Loucy (cell line): ENCODE measurements around the gene TAGAP.

Experiments used
- H2AFZ ChIP-seq: fragments of 200-600 bp; sonication (generic); 2 replicates; pipeline ENCODE4 v1.6.0; 2016; ENCODE audit warnings: antibody characterized with exemption, mild to moderate bottlenecking, low read length, moderate library complexity
- H3F3A ChIP-seq: fragments of 200-600 bp; 2 replicates; pipeline ENCODE4 v1.6.0; 2016; ENCODE audit warnings: antibody characterized with exemption, low read depth, mild to moderate bottlenecking
- H3K27me3 ChIP-seq: fragments of 200-600 bp; sonication (generic); 2 replicates; pipeline ENCODE4 v1.6.1; 2014; ENCODE audit warnings: low read length, mild to moderate bottlenecking; ENCODE audit not compliant: insufficient read depth, poor library complexity, severe bottlenecking
- H3K36me3 ChIP-seq: fragments of 200-600 bp; sonication (generic); 2 replicates; pipeline ENCODE4 v1.6.1; 2016; ENCODE audit warnings: low read length; ENCODE audit not compliant: insufficient read depth
- H3K4me1 ChIP-seq: fragments of 200-600 bp; sonication (generic); 2 replicates; pipeline ENCODE4 v1.5.1; 2014; ENCODE audit warnings: low read length, mild to moderate bottlenecking; ENCODE audit not compliant: insufficient read depth, poor library complexity, severe bottlenecking
- H3K4me2 ChIP-seq: fragments of 200-600 bp; sonication (generic); 2 replicates; pipeline ENCODE4 v1.6.0; 2014; ENCODE audit warnings: antibody characterized with exemption, low read length, low read depth, mild to moderate bottlenecking; ENCODE audit not compliant: poor library complexity, severe bottlenecking
- H3K4me3 ChIP-seq: fragments of 200-600 bp; sonication (generic); 2 replicates; pipeline ENCODE4 v1.5.1; 2014; ENCODE audit warnings: low read length, mild to moderate bottlenecking, mixed read lengths; ENCODE audit not compliant: poor library complexity, severe bottlenecking
- H3K79me2 ChIP-seq: fragments of 200-600 bp; sonication (generic); 2 replicates; pipeline ENCODE4 v1.6.1; 2014; ENCODE audit warnings: low read length; ENCODE audit not compliant: insufficient read depth
- H3K9ac ChIP-seq: fragments of 200-600 bp; sonication (generic); 2 replicates; pipeline ENCODE4 v1.6.0; 2014; ENCODE audit warnings: mild to moderate bottlenecking, low read depth, low read length, moderate library complexity; ENCODE audit not compliant: poor library complexity, severe bottlenecking
- H3K9me2 ChIP-seq: fragments of 200-600 bp; sonication (generic); replicated peaks from 2 replicates; pipeline ENCODE4 v1.6.1; 2016; ENCODE audit warnings: low read depth, low read length, mixed read lengths
- H3K9me3 ChIP-seq: fragments of 200-600 bp; sonication (generic); 2 replicates; pipeline ENCODE4 v1.6.1; 2014; ENCODE audit warnings: mild to moderate bottlenecking, antibody characterized with exemption, low read length, low read depth; ENCODE audit not compliant: insufficient read depth
- H4K20me1 ChIP-seq: fragments of 200-600 bp; sonication (generic); 2 replicates; pipeline ENCODE4 v1.6.0; 2014; ENCODE audit warnings: antibody characterized with exemption, low read length, mild to moderate bottlenecking; ENCODE audit not compliant: insufficient read depth, poor library complexity, severe bottlenecking
- EZH2phosphoT487 ChIP-seq: fragments of 200-600 bp; IDR thresholded peaks from 2 replicates; pipeline ENCODE4 v1.6.1; 2018; ENCODE audit warnings: antibody characterized with exemption, mild to moderate bottlenecking, moderate library complexity, borderline replicate concordance
- TF ChIP-seq, protein P1 (sequence below): fragments of 200-600 bp; sonication (generic); conservative IDR thresholded peaks from 2 replicates; pipeline ENCODE4 v1.5.1; 2014; ENCODE audit warnings: mild to moderate bottlenecking, antibody characterized with exemption, low read length

TAGAP gene

DNA sequence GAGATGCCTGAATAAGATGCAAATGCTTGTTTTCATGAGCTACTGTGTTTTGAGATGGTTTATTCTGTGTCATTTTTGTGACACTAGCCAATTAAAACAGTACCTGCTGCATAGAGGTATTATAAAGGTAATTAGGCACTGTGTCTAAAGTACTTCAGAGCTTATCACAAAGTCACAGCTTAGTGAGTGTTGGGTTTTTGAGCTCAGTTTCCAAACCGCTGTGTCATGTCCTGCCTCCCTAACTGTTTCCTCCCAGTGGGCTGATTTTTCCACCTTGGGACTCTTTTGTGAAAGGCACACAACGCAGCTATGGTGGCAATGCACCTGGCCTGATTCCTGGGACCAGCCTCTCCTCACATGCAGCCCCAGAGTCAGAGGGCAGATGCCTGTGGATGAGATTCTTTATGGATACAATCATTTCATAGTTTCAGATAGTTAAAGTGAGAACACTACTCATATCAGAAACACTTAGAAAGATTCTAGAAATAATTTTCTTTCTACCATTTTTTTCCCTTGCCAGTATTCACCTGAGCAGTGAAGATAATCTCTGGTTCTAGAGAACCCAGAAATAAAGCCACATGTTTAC is 41.3 kb upstream of the TAGAP start:
- Histone ChIP-seq H3K36me3 (no peaks in the 10 kb centered on the region), H3K4me1 (peaks cover 9% of the 10 kb centered on the region), H2AFZ (no peak overlapping the region), H3K9me2 (no peaks in the 10 kb centered on the region), H3K9me3 (no peaks in the 10 kb centered on the region), H4K20me1 (no peaks in the 10 kb centered on the region), H3K27me3 (no peaks in the 10 kb centered on the region), H3K9ac (no peak overlapping the region), H3K4me2 (peak overlapping the region; percentile 13), H3K4me3 (no peak overlapping the region), H3K79me2 (no peaks in the 10 kb centered on the region), H3F3A (no peaks in the 10 kb centered on the region)
- no peak for TF ChIP-seq EZH2phosphoT487
- TF ChIP-seq, protein P1, sequence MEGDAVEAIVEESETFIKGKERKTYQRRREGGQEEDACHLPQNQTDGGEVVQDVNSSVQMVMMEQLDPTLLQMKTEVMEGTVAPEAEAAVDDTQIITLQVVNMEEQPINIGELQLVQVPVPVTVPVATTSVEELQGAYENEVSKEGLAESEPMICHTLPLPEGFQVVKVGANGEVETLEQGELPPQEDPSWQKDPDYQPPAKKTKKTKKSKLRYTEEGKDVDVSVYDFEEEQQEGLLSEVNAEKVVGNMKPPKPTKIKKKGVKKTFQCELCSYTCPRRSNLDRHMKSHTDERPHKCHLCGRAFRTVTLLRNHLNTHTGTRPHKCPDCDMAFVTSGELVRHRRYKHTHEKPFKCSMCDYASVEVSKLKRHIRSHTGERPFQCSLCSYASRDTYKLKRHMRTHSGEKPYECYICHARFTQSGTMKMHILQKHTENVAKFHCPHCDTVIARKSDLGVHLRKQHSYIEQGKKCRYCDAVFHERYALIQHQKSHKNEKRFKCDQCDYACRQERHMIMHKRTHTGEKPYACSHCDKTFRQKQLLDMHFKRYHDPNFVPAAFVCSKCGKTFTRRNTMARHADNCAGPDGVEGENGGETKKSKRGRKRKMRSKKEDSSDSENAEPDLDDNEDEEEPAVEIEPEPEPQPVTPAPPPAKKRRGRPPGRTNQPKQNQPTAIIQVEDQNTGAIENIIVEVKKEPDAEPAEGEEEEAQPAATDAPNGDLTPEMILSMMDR, result no peak

DNA sequence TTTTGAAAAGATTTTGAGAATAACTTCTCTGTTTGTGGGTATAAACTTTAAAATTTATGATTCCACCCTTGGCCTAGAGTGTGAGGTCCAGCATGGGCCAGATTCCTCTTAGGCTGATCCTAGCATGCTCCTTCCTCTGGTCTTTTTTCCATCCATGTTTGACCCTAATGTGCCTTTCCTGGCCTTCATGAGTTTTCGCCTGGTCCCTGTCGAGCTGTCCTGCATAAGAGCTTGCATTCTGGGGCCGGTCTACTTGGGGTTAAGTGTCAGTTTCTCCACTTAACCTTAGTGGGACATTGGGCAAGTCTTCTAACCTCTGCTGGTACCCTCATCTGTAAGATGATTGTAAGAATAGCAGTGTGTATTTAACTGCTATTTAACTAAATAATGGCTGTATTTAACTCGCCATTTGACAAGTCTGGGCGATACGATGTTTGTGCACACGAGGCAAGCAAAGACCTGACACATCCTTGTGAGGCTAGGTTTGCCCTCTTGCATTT is 40.7 kb upstream of the TAGAP start:
- no peaks in the 10 kb centered on the region for H3K9me3 ChIP-seq
- peak overlapping the region; percentile 13 for H3K4me2 ChIP-seq
- H3K79me2 ChIP-seq, result no peaks in the 10 kb centered on the region
- H3F3A ChIP-seq, result no peaks in the 10 kb centered on the region
- peaks cover 15% of the 10 kb centered on the region for H3K4me1 ChIP-seq
- no peaks in the 10 kb centered on the region for H4K20me1 ChIP-seq
- no peaks in the 10 kb centered on the region for H3K27me3 ChIP-seq
- H3K9ac ChIP-seq, result no peak overlapping the region
- TF ChIP-seq, protein P1, result no peak
- no peak for TF ChIP-seq EZH2phosphoT487
- H3K9me2 ChIP-seq, result no peaks in the 10 kb centered on the region
- H3K4me3 ChIP-seq, result no peak overlapping the region
- H3K36me3 ChIP-seq, result no peaks in the 10 kb centered on the region
- H2AFZ ChIP-seq, result no peak overlapping the region

DNA sequence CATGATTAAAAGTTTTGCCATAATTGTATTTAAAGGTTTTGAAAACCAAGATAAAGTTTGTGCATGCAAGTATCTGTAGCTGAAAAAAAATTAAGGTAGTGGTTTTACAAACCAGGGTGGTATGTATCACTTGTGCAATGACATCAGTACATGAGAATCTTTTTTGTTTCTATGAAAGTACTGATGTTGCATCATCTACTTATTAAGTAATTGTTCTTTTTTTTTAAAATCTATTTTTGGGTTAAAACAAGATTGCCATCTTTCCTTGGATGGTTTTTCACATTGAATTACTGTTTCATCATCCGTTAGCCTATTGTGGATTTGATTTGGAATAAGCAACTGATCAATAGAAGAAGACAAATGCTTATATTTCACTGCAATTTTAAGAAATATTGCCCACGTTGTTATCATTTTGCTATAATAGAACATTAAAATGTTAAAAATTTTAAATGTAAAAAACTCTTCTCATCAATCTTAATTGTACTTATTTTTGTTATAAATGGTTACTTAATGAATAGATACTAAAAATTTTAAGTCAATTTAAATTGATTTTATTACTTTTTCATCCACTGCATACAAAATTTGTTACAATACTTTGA is 39.8 kb upstream of the TAGAP start:
- Histone ChIP-seq H3K9ac (no peak overlapping the region), H3F3A (no peaks in the 10 kb centered on the region), H3K9me3 (no peaks in the 10 kb centered on the region), H3K9me2 (no peaks in the 10 kb centered on the region), H3K4me2 (no peak overlapping the region), H3K4me1 (peaks cover 23% of the 10 kb centered on the region), H3K79me2 (no peaks in the 10 kb centered on the region), H3K4me3 (no peak overlapping the region), H4K20me1 (no peaks in the 10 kb centered on the region), H3K36me3 (no peaks in the 10 kb centered on the region), H2AFZ (no peak overlapping the region), H3K27me3 (no peaks in the 10 kb centered on the region)
- TF ChIP-seq EZH2phosphoT487, result no peak
- TF ChIP-seq, protein P1, result no peak
